CD4-positive, alpha-beta memory T cell (primary cell): ENCODE data around the gene CATSPERB. TPM values are rescaled to one million over a fixed set of nuclear protein-coding genes. Genes with fewer than 3 reads are reported as not detected.

Source experiments
- CTCF ChIA-PET: fragments of 350-600 bp; sonication (Branson Sonifier 250); formaldehyde crosslinking; loops from one replicate; lab custom pipeline; 2021; ENCODE audit warnings: inconsistent platforms; ENCODE audit not compliant: partially characterized antibody; lab: Charles Lee
- POLR2A ChIA-PET: fragments of 350-600 bp; sonication (Branson Sonifier 250); formaldehyde crosslinking; loops from one replicate; lab custom pipeline; 2021; ENCODE audit not compliant: partially characterized antibody; lab: Charles Lee
- DNase-seq, 5 donors: peaks; one replicate each; pipeline versions ENCODE4 v3.0.0 to v3.0.0-alpha.2; 2020 to 2022; ENCODE audit warnings: mixed read lengths in 1 of 5
- H3K27ac ChIP-seq: one replicate; pipeline ENCODE4 v1.7.0; 2013; ENCODE audit warnings: low read depth, low read length
- H3K27me3 ChIP-seq: 2 replicates; pipeline ENCODE4 v1.7.0; 2013; ENCODE audit warnings: mild to moderate bottlenecking, low read length, moderate library complexity; ENCODE audit not compliant: insufficient read depth
- H3K36me3 ChIP-seq: 2 replicates; pipeline ENCODE4 v1.7.0; 2013; ENCODE audit warnings: mild to moderate bottlenecking, low read length, moderate library complexity; ENCODE audit not compliant: insufficient read depth
- H3K4me1 ChIP-seq: 2 replicates; pipeline ENCODE4 v1.7.0; 2013; ENCODE audit warnings: mild to moderate bottlenecking, low read length, moderate library complexity; ENCODE audit not compliant: insufficient read depth
- H3K4me3 ChIP-seq, 2 donors: one replicate each; pipeline ENCODE4 v1.7.0; 2013; ENCODE audit warnings: low read length in 2 of 2, mild to moderate bottlenecking in 1 of 2
- H3K9me3 ChIP-seq, 2 donors: one replicate each; pipeline ENCODE4 v1.7.0; 2013; ENCODE audit warnings: low read length in 2 of 2, control low read depth in 1 of 2; ENCODE audit not compliant: control insufficient read depth in 1 of 2
- H3K27ac Mint-ChIP-seq, 7 donors: one replicate each; pipeline ENCODE4 v1.8.0; 2020 to 2021; ENCODE audit warnings: mixed read lengths in 7 of 7, mild to moderate bottlenecking in 6 of 7, inconsistent platforms in 3 of 7, moderate library complexity in 3 of 7
- H3K27me3 Mint-ChIP-seq, 2 donors: one replicate each; pipeline ENCODE4 v1.8.0; 2020 to 2021; ENCODE audit warnings: mixed read lengths in 2 of 2
- H3K36me3 Mint-ChIP-seq, 2 donors: one replicate each; pipeline ENCODE4 v1.8.0; 2020 to 2021; ENCODE audit warnings: mixed read lengths in 2 of 2, inconsistent platforms in 1 of 2, mild to moderate bottlenecking in 1 of 2
- H3K4me1 Mint-ChIP-seq, 4 donors: one replicate each; pipeline ENCODE4 v1.8.0; 2020 to 2021; ENCODE audit warnings: mixed read lengths in 4 of 4, mild to moderate bottlenecking in 1 of 4
- H3K4me3 Mint-ChIP-seq, 8 donors: one replicate each; pipeline ENCODE4 v1.8.0; 2020 to 2021; ENCODE audit warnings: mixed read lengths in 8 of 8, mild to moderate bottlenecking in 7 of 8, moderate library complexity in 6 of 8, inconsistent platforms in 3 of 8
- H3K9me3 Mint-ChIP-seq, 8 donors: one replicate each; pipeline ENCODE4 v1.8.0; 2020 to 2021; ENCODE audit warnings: mixed read lengths in 8 of 8, mild to moderate bottlenecking in 5 of 8, inconsistent platforms in 3 of 8, moderate library complexity in 1 of 8
- intact Hi-C: fragments of 100-400 bp; cut with micrococcal nuclease; formaldehyde crosslinking; loops from one replicate; pipeline ENCODE4 v1.15.1; 2023
- polyA plus RNA-seq, 2 donors: library from polyadenylated mRNA; unstranded; fragments of 300-500 nt; fragmentation: Illumina TruSeq; gene quantifications; one replicate each; pipeline ENCODE4 v1.2.3, GENCODE V29; 2021
- total RNA-seq, 2 experiments: library from RNA; stranded (reverse); gene quantifications; one replicate each; pipeline ENCODE4 v1.2.3, GENCODE V29; 2021

Gene CATSPERB
- total and polyA plus RNA-seq, 4 experiments from 2014 or later: 1.2 to 6.7 (median 3.7) TPM

DNA sequence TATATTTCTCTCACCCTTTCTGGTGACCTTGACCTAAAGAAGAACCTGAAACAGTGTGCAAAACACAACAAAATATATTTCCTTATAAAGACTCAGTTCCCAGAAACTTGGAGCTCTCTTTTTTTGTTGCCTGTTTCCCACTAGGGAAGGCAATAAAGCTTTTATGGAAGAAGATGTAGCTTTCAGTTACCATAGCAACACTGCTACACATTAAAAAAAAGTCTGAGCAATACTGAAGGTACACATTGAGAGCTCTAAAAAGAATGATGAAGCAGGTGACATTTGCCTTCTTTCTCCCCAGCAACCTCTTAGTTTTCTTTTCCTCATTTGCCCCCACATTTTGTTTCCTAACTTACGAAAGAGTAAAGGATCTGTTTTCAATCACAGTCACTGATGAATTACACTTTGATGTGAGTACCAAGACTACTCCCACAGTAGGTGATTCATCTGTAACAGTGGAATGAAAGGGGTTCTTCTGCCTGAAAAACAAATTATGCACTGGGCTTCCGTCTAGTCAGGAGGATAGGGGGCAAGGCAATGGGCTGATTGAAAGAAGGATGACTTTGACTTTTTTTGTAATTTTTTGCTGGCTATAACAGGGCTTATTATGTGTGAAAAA is 1.1 kb upstream of the CATSPERB start:
- Mint-ChIP-seq H3K27ac (no peak overlapping the region), H3K36me3 (peaks cover 0 to 15% of the 10 kb centered on the region in 2 donors), H3K4me1 (no peaks in the 10 kb centered on the region), H3K4me3 (no peak overlapping the region), H3K27me3 (no peaks in the 10 kb centered on the region), H3K9me3 (no peaks in the 10 kb centered on the region)
- ChIA-PET POLR2A (interaction anchor here (1.0 kb wide), 1 partner anchor 103 kb away, joined by 3 read pairs; no protein-coding TSS in a partner anchor), CTCF (no interaction called here)
- Histone ChIP-seq H3K4me3 (no peak overlapping the region), H3K36me3 (no peaks in the 10 kb centered on the region), H3K27me3 (no peaks in the 10 kb centered on the region), H3K9me3 (no peaks in the 10 kb centered on the region), H3K4me1 (no peaks in the 10 kb centered on the region), H3K27ac (no peak overlapping the region)
- intact Hi-C loops: no loop called here
- no peak for DNase-seq

- Mint-ChIP-seq H3K27ac (peak overlapping the region in 1 of 7 donors; percentile 14), H3K36me3 (peaks cover 0 to 15% of the 10 kb centered on the region in 2 donors), H3K9me3 (no peaks in the 10 kb centered on the region), H3K27me3 (no peaks in the 10 kb centered on the region), H3K4me3 (no peak overlapping the region), H3K4me1 (no peaks in the 10 kb centered on the region)
- Histone ChIP-seq H3K27me3 (no peaks in the 10 kb centered on the region), H3K9me3 (no peaks in the 10 kb centered on the region), H3K4me1 (no peaks in the 10 kb centered on the region), H3K4me3 (no peak overlapping the region), H3K27ac (no peak overlapping the region), H3K36me3 (no peaks in the 10 kb centered on the region)
- intact Hi-C loops: no loop called here
- CTCF ChIA-PET: no interaction called here
- POLR2A ChIA-PET: interaction anchor here (1.0 kb wide), 1 partner anchor 104 kb away, joined by 3 read pairs; no protein-coding TSS in a partner anchor
- DNase-seq: no peak
Observed at GRCh38 chr14:91732439-91732838, 553 bp upstream of the CATSPERB start.

- no peaks in the 10 kb centered on the region for H3K9me3 Mint-ChIP-seq
- H3K4me1 ChIP-seq: no peaks in the 10 kb centered on the region
- no peak overlapping the region for H3K27ac Mint-ChIP-seq
- H3K4me3 ChIP-seq: no peak overlapping the region
- H3K27me3 ChIP-seq: no peaks in the 10 kb centered on the region
- H3K4me1 Mint-ChIP-seq: no peaks in the 10 kb centered on the region
- H3K36me3 ChIP-seq: no peaks in the 10 kb centered on the region
- H3K36me3 Mint-ChIP-seq: peaks cover 0 to 5% of the 10 kb centered on the region in 2 donors
- CTCF ChIA-PET: interaction anchor here (1.3 kb wide), 1 partner anchor 180 kb away, joined by 3 read pairs; no protein-coding TSS in a partner anchor
- no peak overlapping the region for H3K4me3 Mint-ChIP-seq
- intact Hi-C loops: no loop called here
- POLR2A ChIA-PET: no interaction called here
- no peaks in the 10 kb centered on the region for H3K27me3 Mint-ChIP-seq
- no peak for DNase-seq
- no peak overlapping the region for H3K27ac ChIP-seq
- no peaks in the 10 kb centered on the region for H3K9me3 ChIP-seq
Observed at GRCh38 chr14:91731018-91731417, 868 bp downstream of the CATSPERB start.

GRCh38 chr14:91729756-91730155 is 2.1 kb downstream of the CATSPERB start:
- POLR2A ChIA-PET: no interaction called here
- no peak overlapping the region for H3K4me3 Mint-ChIP-seq
- intact Hi-C loops: no loop called here
- no peaks in the 10 kb centered on the region for H3K27me3 Mint-ChIP-seq
- Histone ChIP-seq H3K27ac (no peak overlapping the region), H3K36me3 (no peaks in the 10 kb centered on the region), H3K27me3 (no peaks in the 10 kb centered on the region), H3K9me3 (no peaks in the 10 kb centered on the region), H3K4me1 (no peaks in the 10 kb centered on the region), H3K4me3 (no peak overlapping the region)
- CTCF ChIA-PET: no interaction called here
- no peaks in the 10 kb centered on the region for H3K36me3 Mint-ChIP-seq
- no peak for DNase-seq
- H3K4me1 Mint-ChIP-seq: no peaks in the 10 kb centered on the region
- H3K9me3 Mint-ChIP-seq: no peaks in the 10 kb centered on the region
- H3K27ac Mint-ChIP-seq: no peak overlapping the region

DNA sequence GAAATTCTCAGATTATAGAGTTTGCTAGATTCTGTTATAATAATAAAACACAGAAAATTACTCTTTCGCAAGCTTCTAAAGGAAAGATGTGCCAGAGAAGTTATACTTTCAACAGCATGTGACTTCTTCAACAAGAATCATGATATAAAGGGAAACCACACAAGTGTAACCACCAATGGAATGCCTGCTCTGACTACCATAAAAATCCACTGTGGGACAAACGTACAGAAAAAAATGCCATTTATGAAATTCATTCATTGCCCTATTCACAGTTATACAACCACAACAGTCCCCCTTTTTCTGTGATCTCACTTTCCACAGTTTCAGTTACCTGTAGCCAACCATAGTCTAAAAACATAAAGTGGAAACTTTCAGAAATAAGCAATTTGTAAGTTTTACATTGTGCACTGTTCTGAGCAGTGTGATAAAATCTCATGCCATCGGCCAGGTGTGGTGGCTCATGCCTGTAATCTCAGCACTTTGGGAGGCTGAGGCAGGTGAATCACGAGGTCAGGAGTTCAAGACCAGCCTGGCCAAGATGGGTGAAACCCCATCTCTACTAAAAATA is 3.2 kb downstream of the CATSPERB start:
- H3K27me3 Mint-ChIP-seq: no peaks in the 10 kb centered on the region
- POLR2A ChIA-PET: no interaction called here
- CTCF ChIA-PET: no interaction called here

DNA sequence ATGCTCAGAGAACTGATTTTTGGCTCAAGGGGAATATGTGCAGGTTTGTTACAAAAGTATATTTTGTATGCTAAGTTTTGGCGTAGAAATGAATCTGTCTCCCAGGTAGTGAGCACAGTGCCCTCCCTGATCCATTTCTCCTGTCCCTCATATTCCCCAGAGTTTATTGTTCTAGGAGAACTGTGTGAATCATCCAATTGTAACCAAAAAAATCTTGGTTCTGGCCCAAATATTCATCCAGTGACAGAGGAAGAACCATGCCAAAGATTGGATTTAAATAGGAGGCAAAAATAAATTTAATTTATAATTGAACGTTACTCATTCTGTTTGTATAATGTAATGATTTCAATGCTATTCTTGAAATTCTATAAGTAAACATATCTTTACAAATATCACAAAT is 4.8 kb downstream of the CATSPERB start:
- Mint-ChIP-seq H3K4me1 (no peaks in the 10 kb centered on the region), H3K27ac (no peak overlapping the region), H3K4me3 (no peak overlapping the region), H3K36me3 (peaks cover 0 to 4% of the 10 kb centered on the region in 2 donors), H3K27me3 (no peaks in the 10 kb centered on the region), H3K9me3 (no peaks in the 10 kb centered on the region)
- no peaks in the 10 kb centered on the region for H3K27me3 ChIP-seq
- intact Hi-C loops: no loop called here
- no peaks in the 10 kb centered on the region for H3K4me1 ChIP-seq
- no peak overlapping the region for H3K4me3 ChIP-seq
- ChIA-PET CTCF (no interaction called here), POLR2A (no interaction called here)
- H3K27ac ChIP-seq: no peak overlapping the region
- H3K36me3 ChIP-seq: no peaks in the 10 kb centered on the region
- no peak for DNase-seq
- no peaks in the 10 kb centered on the region for H3K9me3 ChIP-seq

More for the DNA sequence above, 3.2 kb downstream of the CATSPERB start:
- Histone ChIP-seq H3K27me3 (no peaks in the 10 kb centered on the region), H3K4me1 (no peaks in the 10 kb centered on the region), H3K9me3 (no peaks in the 10 kb centered on the region), H3K27ac (no peak overlapping the region), H3K4me3 (no peak overlapping the region), H3K36me3 (no peaks in the 10 kb centered on the region)
- H3K4me1 Mint-ChIP-seq: no peaks in the 10 kb centered on the region
- H3K36me3 Mint-ChIP-seq: peaks cover 0 to 3% of the 10 kb centered on the region in 2 donors
- H3K4me3 Mint-ChIP-seq: no peak overlapping the region
- intact Hi-C loops: no loop called here
- no peak overlapping the region for H3K27ac Mint-ChIP-seq
- no peaks in the 10 kb centered on the region for H3K9me3 Mint-ChIP-seq
- DNase-seq: no peak

- no peaks in the 10 kb centered on the region for H3K9me3 Mint-ChIP-seq
- H3K27me3 ChIP-seq: no peaks in the 10 kb centered on the region
- H3K36me3 ChIP-seq: no peaks in the 10 kb centered on the region
- no peak overlapping the region for H3K27ac ChIP-seq
- peaks cover 0 to 10% of the 10 kb centered on the region in 2 donors for H3K36me3 Mint-ChIP-seq
- CTCF ChIA-PET: no interaction called here
- no peak overlapping the region for H3K4me3 Mint-ChIP-seq
- no peaks in the 10 kb centered on the region for H3K9me3 ChIP-seq
- intact Hi-C loops: no loop called here
- no peaks in the 10 kb centered on the region for H3K27me3 Mint-ChIP-seq
- no peak for DNase-seq
- H3K4me3 ChIP-seq: no peak overlapping the region
- no peak overlapping the region for H3K27ac Mint-ChIP-seq
- POLR2A ChIA-PET: no interaction called here
- H3K4me1 ChIP-seq: no peaks in the 10 kb centered on the region
- no peaks in the 10 kb centered on the region for H3K4me1 Mint-ChIP-seq
Observed at GRCh38 chr14:91723501-91723900, 8.4 kb downstream of the CATSPERB start.
